Loucy (cell line): ENCODE measurements around the gene SLC50A1.

Source experiments
- CTCF ChIP-seq: fragments of 200-600 bp; sonication (generic); conservative IDR thresholded peaks from 2 replicates; pipeline ENCODE4 v1.5.1; 2014; ENCODE audit warnings: mild to moderate bottlenecking, antibody characterized with exemption, low read length
- EZH2phosphoT487 ChIP-seq: fragments of 200-600 bp; IDR thresholded peaks from 2 replicates; pipeline ENCODE4 v1.6.1; 2018; ENCODE audit warnings: antibody characterized with exemption, mild to moderate bottlenecking, moderate library complexity, borderline replicate concordance

GRCh38 chr1:155177192-155177917, 41.7 kb downstream of the SLC50A1 start:
- TF ChIP-seq CTCF (no peak), EZH2phosphoT487 (no peak)
